Naive thymus-derived CD8-positive, alpha-beta T cell (primary cell): ENCODE data around the gene ZNF841. TPM values are rescaled to one million over a fixed set of nuclear protein-coding genes. Genes with fewer than 3 reads are reported as not detected.
"Not testable (repeated sequence)": the region's sequence is repeated elsewhere in the genome, so short reads cannot be mapped to it uniquely, and the experiment has no call there.

Experiments used
- ATAC-seq, 2 donors: fragments of 150-1000 bp; cut with Tn5 transposase in 1 of 2; sonication (Bioruptor Pico), chemical (Tn5 transposase) in 1 of 2; 1 replicate in 1 of 2; 2 replicates in 1 of 2; pipeline ENCODE4 v1.10.0; 2021; ENCODE audit warnings: mild to moderate bottlenecking in 2 of 2, moderate library complexity in 2 of 2
- POLR2A ChIA-PET: fragments of 350-600 bp; sonication (Branson Sonifier 250); formaldehyde crosslinking; loops from one replicate; lab custom pipeline; 2021; ENCODE audit warnings: antibody characterized with exemption; lab: Charles Lee
- DNase-seq, 10 donors: peaks; one replicate each; pipeline versions ENCODE4 v3.0.0 to v3.0.0-alpha.2; 2020 to 2022
- H3K27ac Mint-ChIP-seq, 10 donors: one replicate each; pipeline ENCODE4 v1.8.0; 2020 to 2022; ENCODE audit warnings: mild to moderate bottlenecking in 10 of 10, mixed read lengths in 10 of 10, moderate library complexity in 4 of 10, inconsistent platforms in 1 of 10
- H3K27me3 Mint-ChIP-seq, 5 donors: one replicate each; pipeline ENCODE4 v1.8.0; 2021 to 2022; ENCODE audit warnings: mixed read lengths in 5 of 5
- H3K36me3 Mint-ChIP-seq, 3 donors: one replicate each; pipeline ENCODE4 v1.8.0; 2020 to 2022; ENCODE audit warnings: mixed read lengths in 3 of 3, mild to moderate bottlenecking in 2 of 3, inconsistent platforms in 1 of 3
- H3K4me1 Mint-ChIP-seq, 4 donors: one replicate each; pipeline ENCODE4 v1.8.0; 2021 to 2022; ENCODE audit warnings: mixed read lengths in 4 of 4
- H3K4me3 Mint-ChIP-seq, 10 donors: one replicate each; pipeline ENCODE4 v1.8.0; 2020 to 2022; ENCODE audit warnings: mild to moderate bottlenecking in 10 of 10, mixed read lengths in 10 of 10, moderate library complexity in 6 of 10, inconsistent platforms in 1 of 10
- H3K9me3 Mint-ChIP-seq, 9 donors: one replicate each; pipeline ENCODE4 v1.8.0; 2020 to 2022; ENCODE audit warnings: mixed read lengths in 9 of 9, mild to moderate bottlenecking in 3 of 9, inconsistent platforms in 1 of 9, moderate library complexity in 1 of 9
- polyA plus RNA-seq, 3 donors: library from polyadenylated mRNA; unstranded; fragments of 300-500 nt; fragmentation: Illumina TruSeq; gene quantifications; one replicate each; pipeline ENCODE4 v1.2.3, GENCODE V29; 2021
- total RNA-seq, 8 experiments: library from RNA in 2 of 8; stranded (reverse) in 2 of 8; gene quantifications; one replicate each; pipeline ENCODE4 v1.2.3 and lab custom pipeline; 2021 to 2026

ZNF841 gene
- total and polyA plus RNA-seq, 5 experiments from 2014 or later: 1.2 to 46.1 (median 5.0) TPM

DNA sequence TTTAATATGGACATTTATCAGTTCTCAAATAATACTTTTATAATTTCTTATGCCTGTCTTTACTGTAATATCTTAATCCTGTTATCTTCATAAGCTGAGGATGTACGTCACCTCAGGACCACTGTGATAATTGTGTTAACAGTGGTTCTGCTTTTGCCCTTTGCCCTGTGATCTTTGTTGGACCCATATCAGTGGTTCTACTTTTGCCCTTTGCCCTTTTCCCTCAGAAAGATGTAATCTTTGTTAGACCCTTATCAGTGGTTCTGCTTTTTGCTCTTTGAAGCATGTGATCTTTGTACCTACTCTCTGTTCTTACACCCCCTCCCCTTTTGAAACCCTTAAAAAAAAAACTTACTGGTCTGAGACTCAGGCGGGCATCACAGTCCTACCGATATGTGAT, 39.1 kb downstream of the ZNF841 start:
- DNase-seq, POLR2A ChIA-PET, H3K27ac Mint-ChIP-seq, ATAC-seq, H3K4me3 Mint-ChIP-seq, H3K4me1 Mint-ChIP-seq, H3K27me3 Mint-ChIP-seq: not testable (repeated sequence)
- peaks cover 0 to 95% (median 48%) of the 10 kb centered on the region in 9 donors for H3K9me3 Mint-ChIP-seq
- H3K36me3 Mint-ChIP-seq: peaks cover 15 to 86% (median 60%) of the 10 kb centered on the region in 3 donors

DNA sequence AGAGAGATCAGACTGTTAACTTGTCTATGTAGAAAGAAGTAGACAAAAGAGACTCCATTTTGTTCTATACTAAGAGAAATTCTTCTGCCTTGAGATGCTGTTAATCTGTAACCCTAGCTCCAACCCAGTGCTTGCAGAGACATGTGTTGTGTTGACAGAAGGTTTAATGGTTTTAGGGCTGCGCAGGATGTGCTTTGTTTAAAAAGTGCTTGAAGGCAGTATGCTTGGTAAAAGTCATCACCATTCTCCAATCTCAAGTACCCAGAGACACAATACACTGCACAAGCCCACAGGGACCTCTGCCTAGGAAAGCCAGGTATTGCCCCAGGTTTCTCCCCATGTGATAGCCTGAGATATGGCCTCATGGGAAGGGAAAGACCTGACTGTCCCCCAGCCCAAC, 43.8 kb downstream of the ZNF841 start:
- H3K4me1 Mint-ChIP-seq: peaks cover 5 to 31% (median 18%) of the 10 kb centered on the region in 4 donors
- H3K4me3 Mint-ChIP-seq, H3K27ac Mint-ChIP-seq, ATAC-seq, DNase-seq, H3K27me3 Mint-ChIP-seq, POLR2A ChIA-PET: not testable (repeated sequence)
- H3K36me3 Mint-ChIP-seq: peaks cover 19 to 69% (median 59%) of the 10 kb centered on the region in 3 donors
- peaks cover 0 to 72% (median 48%) of the 10 kb centered on the region in 9 donors for H3K9me3 Mint-ChIP-seq

GRCh38 chr19:52048555-52049501, 46.7 kb downstream of the ZNF841 start, which contains the start of gene ZNF432:
Gene ZNF432, minus strand, starts transcription at chr19:52048838. Its CDS starts 1,970 bp downstream, at chr19:52046868.
- Mint-ChIP-seq H3K27ac (peak within 1 kb of the TSS; percentile 97 to 100 (median 100)), H3K4me1 (peaks cover 5 to 33% (median 25%) of the 10 kb centered on the region in 4 donors), H3K36me3 (peaks cover 38 to 68% (median 55%) of the 10 kb centered on the region in 3 donors), H3K4me3 (peak within 1 kb of the TSS; percentile 94 to 100 (median 99)), H3K27me3 (no peaks in the 10 kb centered on the region), H3K9me3 (peaks cover 0 to 67% (median 40%) of the 10 kb centered on the region in 9 donors)
- POLR2A ChIA-PET: interaction anchor here (0.6 to 1.9 kb wide), 12 partner anchors 11 to 218 kb away, joined by 3 to 15 read pairs (median 4); partner anchors contain the start of genes PPP2R1A, ZNF613, ZNF614 and ZNF615
- DNase-seq: peak; percentile 66 to 95 (median 80)
- ATAC-seq: peak; percentile 86 to 87

GRCh38 chr19:52039169-52039568, 56.4 kb downstream of the ZNF841 start:
- H3K27ac Mint-ChIP-seq: no peak overlapping the region
- peaks cover 0 to 98% (median 62%) of the 10 kb centered on the region in 9 donors for H3K9me3 Mint-ChIP-seq
- no peak overlapping the region for H3K4me3 Mint-ChIP-seq
- DNase-seq: no peak
- no peak for ATAC-seq
- no peaks in the 10 kb centered on the region for H3K4me1 Mint-ChIP-seq
- no peaks in the 10 kb centered on the region for H3K27me3 Mint-ChIP-seq
- POLR2A ChIA-PET: no interaction called here
- H3K36me3 Mint-ChIP-seq: peaks cover 66 to 93% (median 89%) of the 10 kb centered on the region in 3 donors

- DNase-seq (no peak), ATAC-seq (no peak)
- no peaks in the 10 kb centered on the region for H3K4me1 Mint-ChIP-seq
- H3K36me3 Mint-ChIP-seq: peaks cover 45 to 83% (median 49%) of the 10 kb centered on the region in 3 donors
- H3K9me3 Mint-ChIP-seq: peaks cover 0 to 89% (median 51%) of the 10 kb centered on the region in 9 donors
- no peaks in the 10 kb centered on the region for H3K27me3 Mint-ChIP-seq
- POLR2A ChIA-PET: no interaction called here
- no peak overlapping the region for H3K4me3 Mint-ChIP-seq
- no peak overlapping the region for H3K27ac Mint-ChIP-seq
Measured at GRCh38 chr19:52034051-52034728, 61.4 kb downstream of the ZNF841 start.

DNA sequence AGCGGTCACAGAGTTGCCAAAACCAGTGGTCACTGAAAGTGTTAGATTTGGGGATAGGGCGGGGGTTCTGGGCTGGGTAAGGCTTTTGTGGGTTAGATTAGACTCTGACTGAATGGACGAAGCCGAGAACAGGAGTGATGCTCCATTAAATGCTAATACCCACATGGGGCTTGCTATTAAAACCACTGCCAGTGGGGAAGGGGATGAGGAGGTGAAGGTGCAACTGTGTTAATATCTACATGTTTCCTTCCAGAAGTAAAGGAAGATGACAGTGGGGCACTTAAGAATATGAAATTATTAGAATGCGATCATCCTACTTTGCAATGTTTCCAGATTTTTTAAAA, 66.8 kb downstream of the ZNF841 start:
- Mint-ChIP-seq H3K9me3 (peaks cover 7 to 80% (median 44%) of the 10 kb centered on the region in 9 donors), H3K36me3 (peaks cover 28 to 68% (median 42%) of the 10 kb centered on the region in 3 donors)
- POLR2A ChIA-PET: interaction anchor here (0.6 to 1.3 kb wide), 6 partner anchors 9 to 102 kb away, joined by 3 to 13 read pairs (median 5); partner anchors contain the start of genes ZNF432, ZNF613 and ZNF615

GRCh38 chr19:52028027-52028779, 67.4 kb downstream of the ZNF841 start, which contains the start of gene ZNF614:
Gene ZNF614, minus strand, starts transcription at chr19:52028379. Its CDS starts 2,634 bp downstream, at chr19:52025745.
- Mint-ChIP-seq H3K36me3 (peaks cover 33 to 68% (median 45%) of the 10 kb centered on the region in 3 donors), H3K27me3 (no peaks in the 10 kb centered on the region), H3K27ac (peak within 1 kb of the TSS; percentile 85 to 100 (median 98)), H3K9me3 (peaks cover 7 to 80% (median 48%) of the 10 kb centered on the region in 9 donors), H3K4me1 (peaks cover 17 to 35% (median 27%) of the 10 kb centered on the region in 4 donors), H3K4me3 (peak within 1 kb of the TSS; percentile 86 to 97 (median 92))
- DNase-seq (peak; percentile 66 to 96 (median 86)), ATAC-seq (peak; percentile 89 to 91)
- POLR2A ChIA-PET: interaction anchor here (0.6 to 1.3 kb wide), 7 partner anchors 10 to 101 kb away, joined by 3 to 13 read pairs (median 5); partner anchors contain the start of genes ZNF432, ZNF613 and ZNF615

More for the DNA sequence above, 66.8 kb downstream of the ZNF841 start:
- peak overlapping the region; percentile 86 to 97 (median 92) for H3K4me3 Mint-ChIP-seq
- H3K4me1 Mint-ChIP-seq: peaks cover 17 to 35% (median 27%) of the 10 kb centered on the region in 4 donors
- peak overlapping the region; percentile 85 to 100 (median 98) for H3K27ac Mint-ChIP-seq
- no peak for DNase-seq
- peak; percentile 22 to 29 for ATAC-seq
- no peaks in the 10 kb centered on the region for H3K27me3 Mint-ChIP-seq

DNA sequence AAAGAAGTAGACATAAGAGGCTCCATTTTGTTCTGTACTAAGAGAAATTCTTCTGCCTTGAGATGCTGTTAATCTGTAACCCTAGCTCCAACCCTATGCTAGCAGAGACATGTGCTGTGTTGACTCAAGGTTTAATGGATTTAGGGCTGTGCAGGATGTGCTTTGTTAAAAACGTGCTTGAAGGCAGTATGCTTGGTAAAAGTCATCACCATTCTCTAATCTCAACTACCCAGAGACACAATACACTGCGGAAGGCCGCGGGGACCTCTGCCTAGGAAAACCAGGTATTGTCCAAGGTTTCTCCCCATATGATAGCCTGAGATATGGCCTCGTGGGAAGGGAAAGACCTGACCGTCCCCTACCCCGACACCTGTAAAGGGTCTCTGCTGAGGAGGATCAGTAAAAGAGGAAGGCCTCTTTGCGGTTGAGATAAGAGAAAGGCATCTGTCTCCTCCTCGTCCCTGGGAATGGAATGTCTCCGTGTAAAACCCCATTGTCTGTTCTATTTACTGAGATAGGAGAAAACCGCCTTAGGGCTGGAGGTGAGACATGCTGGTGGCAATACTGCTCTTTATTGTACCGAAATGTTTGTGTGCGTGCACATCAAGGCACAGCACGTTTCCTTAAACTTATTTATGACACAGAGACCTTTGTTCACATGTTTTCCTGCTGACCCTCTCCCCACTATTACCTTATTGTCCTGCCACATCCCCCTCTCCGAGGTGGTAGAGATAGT, 69.1 kb downstream of the ZNF841 start:
- Mint-ChIP-seq H3K4me1 (peaks cover 17 to 35% (median 27%) of the 10 kb centered on the region in 4 donors), H3K9me3 (peaks cover 12 to 77% (median 50%) of the 10 kb centered on the region in 9 donors), H3K27ac (peak overlapping the region in 4 of 10 donors; percentile 8 to 73 (median 35)), H3K4me3 (peak overlapping the region in 9 of 10 donors; percentile 19 to 97 (median 89)), H3K36me3 (peaks cover 47 to 72% (median 52%) of the 10 kb centered on the region in 3 donors)
- DNase-seq, ATAC-seq, H3K27me3 Mint-ChIP-seq: not testable (repeated sequence)
- POLR2A ChIA-PET: interaction anchor here (1.1 kb wide), 1 partner anchor 39 kb away, joined by 3 read pairs; no protein-coding TSS in a partner anchor

- H3K27me3 Mint-ChIP-seq, ATAC-seq, POLR2A ChIA-PET, DNase-seq: not testable (repeated sequence)
- peak overlapping the region in 2 of 10 donors; percentile 48 to 51 for H3K4me3 Mint-ChIP-seq
- H3K9me3 Mint-ChIP-seq: peaks cover 14 to 85% (median 51%) of the 10 kb centered on the region in 9 donors
- peaks cover 20 to 35% (median 27%) of the 10 kb centered on the region in 4 donors for H3K4me1 Mint-ChIP-seq
- H3K36me3 Mint-ChIP-seq: peaks cover 67 to 78% (median 71%) of the 10 kb centered on the region in 3 donors
- H3K27ac Mint-ChIP-seq: peak overlapping the region in 1 of 10 donors; percentile 53
Measured at GRCh38 chr19:52024478-52024877, 71.1 kb downstream of the ZNF841 start.

DNA sequence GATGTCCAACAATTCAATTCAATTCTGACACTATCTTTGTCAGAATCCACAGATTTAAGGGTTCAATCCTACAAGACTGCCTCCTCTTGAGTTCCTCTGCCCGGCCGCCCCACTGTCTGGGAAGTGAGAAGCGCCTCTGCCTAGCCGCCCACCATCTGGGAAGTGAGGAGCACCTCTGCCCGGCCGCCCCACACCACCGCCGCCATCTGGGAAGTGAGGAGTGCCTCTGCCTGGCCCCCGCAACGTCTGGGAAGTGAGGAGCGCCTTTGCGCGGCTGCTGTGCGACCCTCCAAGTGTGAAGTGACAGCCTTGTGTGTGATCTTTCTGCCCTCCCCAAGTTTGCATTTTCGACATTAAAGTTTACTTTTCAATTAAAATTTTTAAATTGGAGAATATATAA, 73.4 kb downstream of the ZNF841 start:
- H3K4me1 Mint-ChIP-seq: peaks cover 11 to 17% (median 14%) of the 10 kb centered on the region in 4 donors
- H3K9me3 Mint-ChIP-seq: peaks cover 20 to 97% (median 59%) of the 10 kb centered on the region in 9 donors
- ATAC-seq: no peak
- POLR2A ChIA-PET: no interaction called here
- no peak overlapping the region for H3K27ac Mint-ChIP-seq
- H3K27me3 Mint-ChIP-seq: no peaks in the 10 kb centered on the region
- no peak for DNase-seq
- H3K36me3 Mint-ChIP-seq: peaks cover 70 to 96% (median 86%) of the 10 kb centered on the region in 3 donors
- no peak overlapping the region for H3K4me3 Mint-ChIP-seq
